Keratinocyte (primary cell): ENCODE results near the gene SNAP25. TPM values are rescaled to one million over a fixed set of nuclear protein-coding genes. Genes with fewer than 3 reads are reported as not detected.

ENCODE experiments used
- DNase-seq: peaks from one replicate; pipeline ENCODE4 v3.0.0-alpha.2; 2011; ENCODE audit warnings: low read depth, missing footprints, low spot score
- FAIRE-seq: peaks from 2 replicates; lab custom pipeline; 2011; peaks lifted over from hg19 to GRCh38; lab: Jason Lieb, UNC
- H2AFZ ChIP-seq: 2 replicates; pipeline ENCODE4 v1.6.0; 2012; ENCODE audit warnings: low read length, control low read depth, inconsistent platforms; ENCODE audit not compliant: control insufficient read depth
- H3K27ac ChIP-seq: 2 replicates; pipeline ENCODE4 v1.5.1; 2011; ENCODE audit warnings: low read length; ENCODE audit not compliant: control insufficient read depth, insufficient read depth
- H3K27me3 ChIP-seq: 3 replicates; pipeline ENCODE4 v1.6.0; 2011; ENCODE audit warnings: low read length; ENCODE audit not compliant: control insufficient read depth, insufficient read depth; ENCODE audit errors: extremely low read depth
- H3K36me3 ChIP-seq, 2 experiments: 2 replicates in 1 of 2; 3 replicates in 1 of 2; pipeline ENCODE4 v1.5.1; 2011; ENCODE audit warnings: low read length in 2 of 2, mild to moderate bottlenecking in 1 of 2; ENCODE audit not compliant: control insufficient read depth in 2 of 2, insufficient read depth in 2 of 2; ENCODE audit errors: extremely low read depth in 1 of 2
- H3K4me1 ChIP-seq: 3 replicates; pipeline ENCODE4 v1.5.1; 2011; ENCODE audit warnings: low read length; ENCODE audit not compliant: control insufficient read depth, insufficient read depth; ENCODE audit errors: extremely low read depth
- H3K4me2 ChIP-seq: 3 replicates; pipeline ENCODE4 v1.6.0; 2011; ENCODE audit warnings: low read depth, low read length; ENCODE audit not compliant: control insufficient read depth, insufficient read depth; ENCODE audit errors: extremely low read depth
- H3K4me3 ChIP-seq, 3 experiments: fragments of 200-600 bp in 1 of 3; sonication (generic) in 1 of 3; 2 replicates in 2 of 3; 3 replicates in 1 of 3; pipeline ENCODE4 v1.5.1; 2011 to 2016; ENCODE audit warnings: low read length in 3 of 3, mild to moderate bottlenecking in 3 of 3, control low read depth in 2 of 3, inconsistent platforms in 1 of 3, low read depth in 1 of 3, mixed read lengths in 1 of 3, mixed run types in 1 of 3, moderate library complexity in 1 of 3; ENCODE audit not compliant: control insufficient read depth in 2 of 3, insufficient read depth in 2 of 3; ENCODE audit errors: extremely low read depth in 1 of 3
- H3K79me2 ChIP-seq: 2 replicates; pipeline ENCODE4 v1.6.0; 2012; ENCODE audit warnings: low read length; ENCODE audit not compliant: control insufficient read depth, insufficient read depth
- H3K9ac ChIP-seq: 3 replicates; pipeline ENCODE4 v1.6.0; 2011; ENCODE audit warnings: low read length; ENCODE audit not compliant: control insufficient read depth, insufficient read depth; ENCODE audit errors: extremely low read depth
- H3K9me1 ChIP-seq: 3 replicates; pipeline ENCODE4 v1.6.0; 2011; ENCODE audit warnings: low read length; ENCODE audit not compliant: control insufficient read depth, insufficient read depth; ENCODE audit errors: extremely low read depth
- H3K9me3 ChIP-seq: 2 replicates; pipeline ENCODE4 v1.5.1; 2012; ENCODE audit warnings: low read depth, low read length; ENCODE audit not compliant: control insufficient read depth
- H4K20me1 ChIP-seq: 3 replicates; pipeline ENCODE4 v1.6.0; 2011; ENCODE audit warnings: low read length; ENCODE audit not compliant: control insufficient read depth, insufficient read depth; ENCODE audit errors: extremely low read depth
- CTCF ChIP-seq, 3 experiments: IDR thresholded peaks in 1 of 3; conservative IDR thresholded peaks in 1 of 3; optimal IDR thresholded peaks in 1 of 3; 2 replicates in 2 of 3; 3 replicates in 1 of 3; pipeline versions ENCODE3 to v1.5.1; 2011; ENCODE audit warnings: low read length in 3 of 3, mild to moderate bottlenecking in 3 of 3, moderate library complexity in 2 of 3, control low read depth in 1 of 3, inconsistent platforms in 1 of 3; ENCODE audit not compliant: insufficient read depth in 2 of 3; ENCODE audit errors: extremely low read depth in 1 of 3
- EZH2 ChIP-seq: IDR thresholded peaks from one replicate; pipeline ENCODE4 v1.6.1; 2012; ENCODE audit warnings: inconsistent platforms, mild to moderate bottlenecking, low read length, moderate library complexity
- dilution Hi-C: fragments of 300-500 bp; cut with MboI; formaldehyde crosslinking; loops from one replicate; pipeline ENCODE4 v1.7.0; 2020; ENCODE audit warnings: low sequenced_read_pairs; ENCODE audit not compliant: extremely low pct_ligation_motif_present
- polyA plus RNA-seq, 5 experiments: library from polyadenylated mRNA; depleted of rRNA in 3 of 5; stranded (reverse) in 3 of 5; stranded (forward) in 1 of 5; unstranded in 1 of 5; fragments of >200 nt; gene quantifications; 1 replicate in 1 of 5; 2 replicates in 3 of 5; 3 replicates in 1 of 5; pipeline versions ENCODE4 v1.2.1 to v1.2.3, GENCODE V29; 2011 to 2012; ENCODE audit warnings: missing spikeins in 2 of 5, low read depth in 1 of 5, low replicate concordance in 1 of 5

The SNAP25 gene
- polyA plus RNA-seq, 1 donor (not counting 4 experiments of a cell fraction or from before 2014, with no cell fraction given) = not detected

- H3K27ac ChIP-seq = no peak overlapping the region
- no peaks in the 10 kb centered on the region for H3K36me3 ChIP-seq
- DNase-seq (no peak), FAIRE-seq (no peak)
- no peaks in the 10 kb centered on the region for H3K4me1 ChIP-seq
- H3K9ac ChIP-seq = no peak overlapping the region
- TF ChIP-seq EZH2 = no peak
- TF ChIP-seq CTCF (optimal IDR thresholded peaks at IDR 0.05 in 1 of 3, IDR thresholded peaks at IDR 0.05 in 1 of 3, conservative IDR thresholded peaks at IDR 0.05 in 1 of 3; ENCODE audit: extremely low read depth in 1 of 3, insufficient read depth in 2 of 3, low read length in 3 of 3) = no peak
- H3K4me2 ChIP-seq = no peak overlapping the region
- H3K9me1 ChIP-seq = no peaks in the 10 kb centered on the region
- dilution Hi-C loops = no loop called here
- no peak overlapping the region for H3K4me3 ChIP-seq
- no peaks in the 10 kb centered on the region for H3K27me3 ChIP-seq
- H3K9me3 ChIP-seq = no peaks in the 10 kb centered on the region
- H4K20me1 ChIP-seq = no peaks in the 10 kb centered on the region
- H2AFZ ChIP-seq = no peak overlapping the region
- no peaks in the 10 kb centered on the region for H3K79me2 ChIP-seq
These were observed 121.0 kb downstream of the SNAP25 start for GRCh38 chr20:10339609-10340008.

- TF ChIP-seq CTCF (optimal IDR thresholded peaks at IDR 0.05 in 1 of 3, IDR thresholded peaks at IDR 0.05 in 1 of 3, conservative IDR thresholded peaks at IDR 0.05 in 1 of 3; ENCODE audit: extremely low read depth in 1 of 3, insufficient read depth in 2 of 3, low read length in 3 of 3) (no peak), EZH2 (no peak)
- H3K4me1 ChIP-seq = no peaks in the 10 kb centered on the region
- no peak overlapping the region for H3K27ac ChIP-seq
- no peak overlapping the region for H3K4me3 ChIP-seq
- no peaks in the 10 kb centered on the region for H3K79me2 ChIP-seq
- H3K9ac ChIP-seq = no peak overlapping the region
- H3K36me3 ChIP-seq = no peaks in the 10 kb centered on the region
- no peaks in the 10 kb centered on the region for H3K27me3 ChIP-seq
- H3K9me3 ChIP-seq = no peaks in the 10 kb centered on the region
- no peak overlapping the region for H3K4me2 ChIP-seq
- dilution Hi-C loops = no loop called here
- H4K20me1 ChIP-seq = no peaks in the 10 kb centered on the region
- H3K9me1 ChIP-seq = no peaks in the 10 kb centered on the region
- no peak overlapping the region for H2AFZ ChIP-seq
- no peak for DNase-seq
- no peak for FAIRE-seq
These were observed 123.5 kb downstream of the SNAP25 start for GRCh38 chr20:10342152-10342551.
